ENCODE results near the gene SGMS1.
"Not testable (repeated sequence)": the region's sequence is repeated elsewhere in the genome, so short reads cannot be mapped to it uniquely, and the experiment has no call there.

SGMS1 gene

DNA sequence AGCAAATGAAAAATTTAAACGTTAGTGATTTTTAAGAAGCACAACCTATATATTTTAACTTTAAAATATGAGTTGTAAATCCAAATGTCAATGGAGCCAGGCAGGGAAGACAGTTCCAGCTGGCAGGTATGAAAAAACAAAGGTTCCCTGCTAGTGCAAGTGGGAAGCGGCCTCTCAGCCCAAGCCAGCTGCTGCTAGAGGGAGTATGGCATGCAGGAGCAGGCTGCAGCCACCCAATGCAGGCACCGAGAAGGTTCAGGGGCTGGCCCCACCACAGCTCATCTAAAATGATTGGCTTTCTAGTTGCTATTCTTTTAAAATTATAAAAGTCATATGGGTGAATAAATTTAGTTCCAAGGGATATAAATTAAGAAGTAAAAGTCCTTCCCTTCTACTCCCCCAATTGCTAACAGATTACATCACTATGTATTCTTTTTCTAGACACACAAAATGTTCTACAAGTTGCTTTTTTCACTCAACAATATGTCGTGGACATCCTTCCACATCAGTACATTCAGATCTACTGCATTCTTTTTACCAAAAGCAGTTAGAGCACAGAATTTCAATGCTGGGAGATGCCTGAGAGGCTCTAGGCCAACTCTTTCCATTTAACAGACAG lies 69.3 kb downstream of the SGMS1 start:
- no peak for DNase-seq

DNA sequence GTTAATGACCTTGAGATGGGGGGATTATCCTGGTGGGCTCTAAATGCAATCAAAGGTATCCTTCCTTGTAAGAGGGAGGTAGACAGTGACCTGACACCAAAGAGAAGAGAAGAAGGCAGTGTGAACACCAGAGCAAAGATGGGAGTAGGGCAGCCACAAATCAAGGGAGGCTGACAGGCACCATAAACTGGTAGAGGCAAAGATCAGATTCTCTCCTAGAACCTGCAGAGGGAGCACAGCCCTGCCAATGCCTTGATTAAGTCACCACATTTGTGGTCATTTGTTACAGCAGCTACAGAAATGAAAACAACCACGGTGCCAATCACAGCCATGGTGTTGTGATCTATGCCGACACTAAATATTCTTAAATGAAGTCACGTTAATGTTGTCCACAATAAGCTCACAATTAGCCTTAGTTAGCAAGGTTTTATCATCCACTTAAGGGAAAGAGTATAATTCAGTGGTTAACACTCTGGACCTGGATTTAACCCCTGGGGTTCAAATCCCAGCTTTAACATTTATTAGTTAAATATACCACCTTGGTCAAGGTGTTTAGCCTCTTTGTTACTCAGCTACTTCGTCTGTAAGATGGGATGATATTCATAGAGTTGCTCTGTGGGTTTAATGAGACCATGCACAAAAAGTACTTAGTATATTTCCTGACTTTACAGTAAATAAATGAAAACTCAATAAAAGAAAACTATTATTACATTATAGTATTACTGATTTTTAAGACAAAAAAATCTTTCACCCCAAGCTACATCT lies 70.8 kb downstream of the SGMS1 start:
- no peak for DNase-seq

DNA sequence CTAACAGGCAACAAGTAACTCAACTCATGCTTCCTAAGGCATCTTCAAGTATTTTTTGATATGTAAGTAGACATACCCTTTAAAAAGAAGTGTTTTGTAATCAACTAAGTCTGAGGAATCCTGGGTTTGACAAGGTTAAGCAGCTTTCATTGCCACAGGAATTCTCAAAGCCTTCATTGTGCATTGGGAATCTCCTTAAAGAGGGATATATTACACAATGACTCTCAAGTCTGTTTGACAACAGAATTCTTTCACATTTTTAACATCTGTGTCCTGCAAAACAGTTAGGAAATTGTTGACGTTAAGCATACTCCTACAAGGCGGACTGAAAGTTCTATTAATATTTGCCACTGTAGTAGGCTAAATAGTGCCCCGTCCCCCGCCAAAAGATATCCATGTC lies 71.4 kb downstream of the SGMS1 start:
- DNase-seq = no peak

DNA sequence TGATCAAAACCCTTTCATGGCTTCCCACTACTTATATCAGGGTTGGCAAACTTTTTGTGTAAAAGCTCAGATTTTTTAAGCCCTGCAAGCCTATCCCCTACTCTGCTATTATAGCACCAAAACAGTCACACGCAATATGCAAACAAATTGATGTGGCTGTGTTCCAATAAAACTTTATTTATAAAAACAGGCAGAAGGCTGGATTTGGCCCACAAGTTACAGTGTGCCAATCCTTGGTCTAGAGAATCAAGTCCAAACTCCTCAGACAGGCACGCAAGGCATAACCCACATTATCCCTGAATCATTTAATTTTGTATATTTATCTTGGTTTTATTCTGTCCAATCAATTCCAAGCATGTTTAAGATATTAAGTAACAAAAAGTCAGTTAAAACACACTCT lies 71.9 kb downstream of the SGMS1 start:
- DNase-seq = no peak

DNA sequence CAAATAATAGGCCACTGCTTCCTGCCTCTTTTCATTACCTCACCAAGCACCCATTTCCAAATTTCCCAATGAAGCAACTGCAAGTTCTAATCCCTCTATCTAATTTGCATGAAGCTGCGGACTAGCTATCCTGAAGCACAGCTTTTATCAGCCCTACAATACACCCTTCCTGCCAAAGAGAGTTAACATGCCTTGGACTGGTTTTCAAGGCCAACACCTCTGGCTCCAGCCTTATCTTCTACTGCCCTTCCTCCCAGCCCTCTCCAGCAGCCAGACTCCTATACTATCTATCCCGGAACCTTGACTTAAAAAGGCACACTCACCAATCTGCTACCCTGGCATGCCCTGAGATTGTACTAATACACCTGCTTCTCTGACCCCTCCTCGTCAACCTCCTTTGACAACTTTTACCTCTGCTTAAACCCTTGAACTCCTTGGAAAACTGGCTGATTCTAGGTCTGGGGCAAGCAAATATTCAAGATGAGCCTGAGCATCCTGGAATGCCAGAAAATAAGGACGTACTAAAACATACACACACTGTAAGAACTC lies 73.4 kb downstream of the SGMS1 start:
- DNase-seq = no peak

DNA sequence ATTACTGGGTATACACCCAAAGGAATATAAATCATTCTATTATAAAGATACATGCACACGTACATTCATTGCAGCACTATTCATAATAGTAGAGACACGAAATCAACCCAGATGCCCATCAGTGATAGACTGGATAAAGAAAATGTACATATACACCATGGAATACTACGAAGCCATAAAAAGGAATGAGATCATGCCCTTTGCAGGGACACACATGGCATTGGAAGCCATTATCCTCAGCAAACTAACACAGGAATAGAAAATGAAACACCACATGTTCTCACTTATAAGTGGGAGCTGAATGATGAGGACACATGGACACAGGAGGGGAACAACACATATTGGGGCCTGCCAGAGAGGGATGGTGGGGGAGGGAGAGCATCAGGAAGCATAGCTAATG lies 74.6 kb downstream of the SGMS1 start:
- DNase-seq = not testable (repeated sequence)

DNA sequence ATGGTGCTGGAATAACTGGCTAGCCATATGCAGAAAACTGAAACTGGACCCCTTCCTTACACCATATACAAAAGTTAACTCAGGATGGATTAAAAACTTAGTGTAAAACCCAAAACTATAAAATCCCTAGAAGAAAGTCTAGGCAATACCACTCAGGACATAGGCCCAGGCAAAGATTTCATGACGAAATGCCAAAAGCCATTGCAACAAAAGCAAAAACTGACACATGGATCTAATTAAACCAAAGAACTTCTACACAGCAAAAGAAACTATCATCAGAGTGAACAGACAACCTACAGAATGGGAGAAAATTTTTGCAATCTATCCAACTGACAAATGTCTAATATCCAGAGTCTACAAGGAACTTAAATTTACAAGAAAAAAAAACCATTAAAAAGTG lies 75.3 kb downstream of the SGMS1 start:
- DNase-seq = not testable (repeated sequence)

DNA sequence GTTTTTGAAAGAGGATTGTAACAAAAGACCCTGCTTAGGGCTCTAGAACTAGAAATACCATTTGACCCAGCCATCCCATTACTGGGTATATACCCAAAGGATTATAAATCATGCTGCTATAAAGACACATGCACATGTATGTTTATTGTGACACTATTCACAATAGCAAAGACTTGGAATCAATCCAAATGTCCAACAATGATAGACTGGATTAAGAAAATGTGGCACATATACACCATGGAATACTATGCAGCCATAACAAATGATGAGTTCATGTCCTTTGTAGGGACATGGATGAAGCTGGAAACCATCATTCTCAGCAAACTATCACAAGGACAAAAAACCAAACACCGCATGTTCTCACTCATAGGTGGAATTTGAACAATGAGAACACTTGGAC lies 77.5 kb downstream of the SGMS1 start:
- DNase-seq = not testable (repeated sequence)

DNA sequence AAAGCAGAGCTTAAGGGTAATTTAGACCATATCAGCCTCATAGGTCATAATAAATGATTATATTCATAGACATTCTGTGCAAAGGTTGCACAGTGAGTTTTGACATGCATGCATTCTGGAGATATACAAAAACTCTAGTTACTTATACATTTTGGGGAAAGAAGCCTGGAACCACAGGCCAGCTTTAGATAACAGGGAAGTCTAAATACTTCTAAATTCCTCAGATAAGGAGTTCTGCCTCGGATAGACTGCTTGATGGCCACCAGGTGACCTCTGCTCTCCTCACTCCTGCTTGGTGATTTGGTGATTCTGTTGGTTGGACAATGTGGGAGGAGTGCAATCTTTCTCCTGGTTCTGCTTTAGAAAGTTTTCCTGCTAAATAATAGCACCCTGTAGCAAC lies 77.9 kb downstream of the SGMS1 start:
- DNase-seq = no peak

DNA sequence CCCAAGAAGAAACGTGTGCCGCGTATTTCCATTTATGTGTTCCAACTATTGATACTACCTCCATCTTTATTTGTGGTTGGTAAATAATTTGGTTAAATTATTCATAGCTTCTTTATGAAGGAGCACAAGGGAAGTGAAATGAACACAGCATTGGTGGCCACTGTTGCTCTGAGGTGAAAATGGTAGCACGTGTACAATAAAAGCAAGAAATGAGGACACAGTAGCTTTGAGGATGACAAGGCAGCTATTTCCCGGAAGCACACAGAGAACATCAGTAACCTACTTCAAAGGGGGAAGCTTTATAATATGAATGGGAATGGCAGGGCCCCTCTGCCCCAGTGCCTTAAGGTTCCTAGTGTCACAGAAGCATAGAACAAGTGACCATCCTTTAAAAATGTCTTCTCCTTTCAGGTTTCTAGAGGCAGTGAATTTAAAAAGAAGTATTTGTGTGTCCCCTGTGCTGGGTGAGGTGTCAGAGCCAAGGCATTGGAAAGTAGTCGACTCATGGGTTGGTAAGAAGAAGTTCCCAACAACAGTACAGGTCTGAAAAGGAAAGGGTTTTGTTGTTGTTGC lies 78.8 kb downstream of the SGMS1 start:
- no peak for DNase-seq

DNA sequence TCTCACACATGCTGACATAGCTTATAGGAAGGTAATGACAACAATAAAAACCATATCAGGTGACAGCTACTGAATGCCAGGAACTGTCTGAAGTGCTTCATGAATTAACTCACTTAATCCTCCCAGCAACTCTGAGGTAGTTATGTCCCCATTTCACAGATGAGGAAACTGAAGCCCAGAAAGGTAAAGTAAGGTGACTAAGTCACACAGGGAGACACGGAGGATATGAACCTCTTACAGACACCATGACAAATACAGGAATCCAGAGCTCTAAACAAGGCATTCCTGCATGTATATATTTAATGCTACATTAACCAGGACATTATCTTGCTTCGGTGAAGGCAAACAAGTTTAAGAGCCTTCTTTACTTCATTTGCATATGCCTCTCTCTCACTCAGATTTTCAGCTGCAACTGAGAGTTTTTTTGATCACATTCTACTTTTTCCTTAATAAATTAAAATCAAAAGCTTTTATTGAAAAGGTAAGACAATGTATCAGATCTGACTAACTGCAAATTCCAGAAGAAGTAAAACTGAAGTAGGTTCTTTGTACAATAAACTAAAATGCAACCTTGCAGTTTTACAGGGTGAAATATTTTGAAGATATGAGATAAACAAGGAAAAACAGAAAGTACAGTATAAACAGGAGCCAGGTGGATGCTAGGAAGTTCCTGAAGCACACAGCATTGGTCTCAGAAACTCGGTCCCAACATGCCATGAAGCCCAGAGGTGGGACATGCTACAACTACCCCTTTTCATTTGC lies 79.5 kb downstream of the SGMS1 start:
- no peak for DNase-seq

DNA sequence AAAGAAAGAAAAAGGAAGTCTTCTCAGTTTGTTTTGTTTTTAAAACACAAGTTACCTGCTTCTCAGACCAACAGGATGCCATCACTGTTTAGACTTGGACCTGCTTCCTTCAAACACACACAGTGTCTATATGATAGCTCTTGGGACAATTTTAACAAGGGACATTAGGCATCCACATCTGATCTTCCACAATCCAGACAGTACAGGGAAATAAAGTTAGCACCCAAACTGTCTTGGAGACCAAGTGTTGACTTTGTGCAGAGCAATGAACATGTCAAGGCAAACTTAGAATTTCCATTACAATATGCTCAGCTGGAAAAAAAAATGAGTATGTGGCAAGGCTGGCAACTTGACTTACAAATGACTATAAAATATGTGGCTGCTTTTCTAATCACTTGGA lies 80.9 kb downstream of the SGMS1 start:
- no peak for DNase-seq

DNA sequence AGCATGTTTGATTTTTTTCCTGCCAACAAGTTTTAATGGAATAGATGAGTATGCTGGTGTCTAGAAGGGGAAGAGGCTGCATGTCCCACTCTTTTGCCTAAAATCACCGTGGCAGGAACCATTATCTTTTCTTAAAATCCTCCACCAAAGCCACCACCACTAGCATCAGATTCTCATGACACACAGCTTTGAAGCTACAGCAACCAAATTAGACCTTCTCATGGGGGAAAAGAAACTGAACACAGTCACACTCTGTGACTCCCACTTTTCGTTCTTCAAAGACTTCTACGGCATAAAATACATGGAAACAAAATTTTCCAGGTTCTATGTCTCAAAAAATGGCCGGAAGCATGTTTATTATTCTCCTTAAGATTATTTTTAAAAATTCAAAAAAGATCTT lies 81.8 kb downstream of the SGMS1 start:
- DNase-seq = no peak

DNA sequence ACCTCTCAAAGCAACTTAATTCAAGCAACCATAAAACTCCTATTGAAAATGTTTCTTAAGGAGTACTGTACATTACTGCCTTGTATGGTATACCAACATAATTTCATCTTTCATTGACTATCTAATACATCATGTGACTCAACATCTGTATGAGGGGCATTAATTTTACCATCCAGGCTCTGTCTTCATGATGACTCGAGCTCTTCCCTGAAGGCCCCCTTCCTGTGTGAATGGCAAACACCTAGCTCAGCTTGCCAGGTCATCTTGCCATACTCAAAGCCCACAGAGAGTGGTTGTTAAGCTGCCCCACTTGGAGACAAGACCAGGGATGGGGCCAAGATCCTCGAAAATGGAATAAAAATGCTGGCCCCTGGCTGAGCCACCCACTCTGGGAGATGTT lies 82.4 kb downstream of the SGMS1 start:
- DNase-seq = no peak

DNA sequence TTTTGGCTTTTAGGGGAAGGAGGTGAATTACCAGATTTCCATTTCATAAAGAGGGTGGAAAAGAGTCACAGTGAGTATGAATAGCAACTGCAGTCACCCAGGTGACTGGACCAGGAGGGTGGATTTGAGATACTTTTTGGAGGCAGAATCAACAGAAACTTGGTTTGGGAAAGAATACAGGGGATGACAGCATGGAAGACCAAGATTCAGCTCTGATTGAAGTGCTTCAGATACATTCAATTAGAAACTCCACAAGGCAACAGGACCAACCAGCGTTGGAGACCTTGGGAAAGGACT lies 83.0 kb downstream of the SGMS1 start:
- DNase-seq = no peak

DNA sequence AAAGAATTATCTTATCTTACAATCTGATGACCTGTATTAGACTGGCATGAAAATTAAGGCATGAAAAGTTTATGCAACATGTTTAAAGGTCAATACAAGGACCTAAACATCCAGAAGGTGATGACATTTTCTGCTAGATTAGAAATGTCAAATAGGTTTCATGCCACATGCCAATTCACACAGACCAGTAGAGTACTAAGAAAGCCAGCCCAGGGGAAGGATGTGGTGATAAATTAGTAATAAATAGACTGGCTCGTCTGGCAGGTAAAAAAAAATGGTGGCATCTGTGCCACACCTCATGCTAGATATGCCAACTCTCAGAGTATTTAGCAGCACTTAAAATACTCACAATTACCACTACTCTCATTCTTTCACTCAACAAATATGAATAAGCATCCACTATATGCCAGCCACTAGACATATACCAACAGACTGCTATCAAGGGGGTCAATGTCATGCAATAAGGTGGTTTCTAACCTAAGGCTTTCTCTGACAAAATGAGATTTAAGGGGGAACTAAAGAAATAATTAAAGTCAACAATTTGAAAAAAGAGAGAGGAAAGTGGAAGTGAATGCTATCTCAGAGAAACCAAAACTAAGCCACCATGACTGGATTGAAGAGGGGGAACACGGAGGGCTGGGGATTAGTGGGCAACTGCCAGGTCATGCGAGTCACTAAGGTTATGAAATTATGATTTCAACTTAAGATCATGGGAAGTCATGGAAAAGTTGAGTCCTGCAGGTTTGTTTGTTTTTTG lies 83.5 kb downstream of the SGMS1 start:
- DNase-seq = no peak

DNA sequence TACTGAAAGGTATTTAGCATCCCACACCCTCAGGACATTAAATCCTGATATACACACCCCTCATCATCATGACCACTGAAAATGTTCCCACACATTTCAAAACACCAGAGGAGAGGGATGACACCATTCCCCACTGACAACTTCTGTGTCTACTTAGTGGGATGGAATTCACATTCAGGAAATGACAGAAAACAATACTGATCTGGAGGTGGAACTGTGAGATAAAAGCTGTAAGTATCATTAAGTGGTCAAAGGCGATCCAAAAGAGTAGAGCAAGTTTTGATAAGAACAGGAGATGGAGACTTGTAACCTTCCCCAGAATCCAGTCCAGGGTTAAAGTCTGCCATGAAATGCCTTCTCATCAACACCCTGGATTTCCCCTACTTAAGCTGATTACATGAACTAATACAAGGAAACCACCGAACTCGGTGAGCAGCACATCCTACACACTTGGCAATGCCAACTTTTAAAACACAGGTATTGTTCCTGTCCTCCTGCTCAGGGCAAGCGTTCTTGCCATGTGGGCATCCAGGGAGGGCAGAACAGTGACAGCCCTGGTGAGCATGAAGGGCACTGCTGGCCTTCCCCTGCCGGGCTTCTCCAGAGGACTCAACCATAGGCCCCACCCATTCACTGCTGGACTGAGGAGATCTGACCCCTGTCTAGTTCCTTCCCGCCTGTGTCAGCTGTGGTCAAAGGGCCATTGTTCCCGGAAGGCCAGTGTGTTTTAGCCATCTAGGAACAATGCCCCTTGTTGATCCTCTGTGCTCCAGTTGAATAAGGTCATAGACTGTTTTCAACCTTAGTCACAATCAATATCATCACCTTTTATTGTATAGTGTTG lies 85.0 kb downstream of the SGMS1 start:
- DNase-seq = no peak

DNA sequence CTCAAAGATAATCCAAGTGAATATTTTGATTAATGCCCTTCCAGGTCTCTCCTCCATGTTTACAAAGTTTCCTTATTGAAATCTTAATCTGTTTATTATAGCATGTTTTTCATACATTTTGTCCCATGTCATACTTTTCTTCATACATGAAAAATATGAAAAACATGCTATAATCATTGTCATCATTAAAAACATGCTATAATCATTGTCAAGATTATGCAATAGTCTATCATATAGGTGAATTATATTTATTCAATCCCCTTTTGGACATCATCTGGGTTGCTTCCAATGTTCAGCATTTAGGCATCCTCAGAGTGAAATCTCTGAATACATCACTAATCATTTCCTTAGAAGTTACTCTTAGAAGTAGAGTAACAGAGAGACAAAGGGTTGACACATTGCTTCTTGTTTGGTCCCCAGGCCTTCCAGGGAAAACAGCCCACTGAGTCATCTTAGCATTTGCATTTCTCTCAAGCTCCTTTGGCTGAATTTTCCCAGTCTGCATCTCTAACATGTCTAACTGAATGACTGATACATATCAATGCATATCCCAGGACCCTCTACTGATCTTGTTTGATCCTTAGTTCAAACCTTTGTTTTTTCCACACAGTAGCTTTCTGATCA lies 87.0 kb downstream of the SGMS1 start:
- DNase-seq = no peak

DNA sequence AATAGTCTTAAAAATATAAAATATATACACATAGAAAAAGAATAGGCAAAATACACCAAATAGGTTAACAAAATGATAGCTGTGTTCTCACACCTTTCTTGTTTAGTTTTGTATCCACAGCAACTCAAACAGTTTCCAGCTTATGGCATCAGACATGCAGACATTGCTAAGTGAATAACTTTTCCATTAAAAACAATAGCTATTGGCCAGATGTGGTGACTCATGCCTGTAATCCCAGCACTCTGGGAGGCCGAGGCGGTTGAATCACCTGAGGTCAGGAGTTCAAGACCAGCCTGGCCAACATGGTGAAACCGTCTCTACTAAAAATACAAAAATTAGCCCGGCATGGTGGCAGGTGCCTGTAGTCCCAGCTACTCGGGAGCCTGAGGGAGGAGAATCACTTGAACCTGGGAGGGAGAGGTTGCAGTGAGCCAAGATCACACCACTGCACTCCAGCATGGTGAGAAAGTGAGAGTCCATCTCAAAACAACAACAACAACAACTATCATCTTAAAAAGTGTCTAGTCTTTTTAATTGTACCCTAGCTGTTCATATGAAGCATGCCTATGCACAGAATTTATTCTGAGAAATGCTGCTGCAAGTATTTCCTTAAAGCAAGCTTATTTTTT lies 88.9 kb downstream of the SGMS1 start:
- DNase-seq = not testable (repeated sequence)

DNA sequence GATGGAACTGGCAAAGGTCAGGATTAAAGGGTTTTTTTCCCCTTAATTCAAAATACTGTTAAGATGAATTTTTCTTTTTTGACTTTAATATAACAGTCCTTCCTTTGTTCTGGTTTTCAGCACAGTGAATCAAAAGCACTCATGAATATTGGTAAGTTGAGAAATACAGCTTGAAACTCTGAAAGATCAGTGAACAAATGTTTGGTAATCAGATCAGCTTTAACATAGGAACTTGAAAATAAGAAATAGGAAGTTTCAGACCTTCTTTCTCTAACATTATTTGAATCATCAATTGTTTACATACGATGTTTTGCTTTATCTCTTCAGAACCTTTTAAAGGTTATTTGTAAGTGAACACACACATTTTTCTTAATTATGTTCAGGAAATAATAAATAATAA lies 90.5 kb downstream of the SGMS1 start:
- no peak for DNase-seq
